Measurements from ENCODE around the gene TOR4A. TPM values are rescaled to one million over a fixed set of nuclear protein-coding genes. Genes with fewer than 3 reads are reported as not detected.
A peak's percentile ranks its signal among the peaks of the same experiment; 100 is the strongest.

The TOR4A gene
- total RNA-seq, 1 donor from 2014 or later = 37.7 TPM

GRCh38 chr9:137267933-137268355 is 9.6 kb upstream of the TOR4A start:
- Mint-ChIP-seq H3K4me3 (ENCODE audit: unreplicated experiment) (no peak overlapping the region), H3K9me3 (ENCODE audit: unreplicated experiment) (no peaks in the 10 kb centered on the region), H3K27ac (ENCODE audit: unreplicated experiment) (no peak overlapping the region), H3K4me1 (ENCODE audit: unreplicated experiment) (no peaks in the 10 kb centered on the region), H3K27me3 (ENCODE audit: unreplicated experiment) (peaks cover 5% of the 10 kb centered on the region), H3K36me3 (ENCODE audit: low read depth, unreplicated experiment) (peaks cover 19% of the 10 kb centered on the region)
- TF ChIP-seq CTCF (IDR thresholded peaks at IDR 0.05; ENCODE audit: unreplicated experiment) = no peak
- DNase-seq (ENCODE audit: low spot score) = no peak

GRCh38 chr9:137268538-137269201 is 8.9 kb upstream of the TOR4A start:
- H3K4me1 Mint-ChIP-seq (ENCODE audit: unreplicated experiment) = no peaks in the 10 kb centered on the region
- peaks cover 23% of the 10 kb centered on the region for H3K36me3 Mint-ChIP-seq (ENCODE audit: low read depth, unreplicated experiment)
- TF ChIP-seq CTCF (IDR thresholded peaks at IDR 0.05; ENCODE audit: unreplicated experiment) = no peak
- H3K27ac Mint-ChIP-seq (ENCODE audit: unreplicated experiment) = peak overlapping the region; percentile 62
- no peaks in the 10 kb centered on the region for H3K9me3 Mint-ChIP-seq (ENCODE audit: unreplicated experiment)
- H3K27me3 Mint-ChIP-seq (ENCODE audit: unreplicated experiment) = peaks cover 5% of the 10 kb centered on the region
- H3K4me3 Mint-ChIP-seq (ENCODE audit: unreplicated experiment) = no peak overlapping the region
- DNase-seq (ENCODE audit: low spot score) = no peak

- peaks cover 24% of the 10 kb centered on the region for H3K36me3 Mint-ChIP-seq (ENCODE audit: low read depth, unreplicated experiment)
- peaks cover under 1% of the 10 kb centered on the region for H3K4me1 Mint-ChIP-seq (ENCODE audit: unreplicated experiment)
- H3K9me3 Mint-ChIP-seq (ENCODE audit: unreplicated experiment) = no peaks in the 10 kb centered on the region
- no peak for TF ChIP-seq CTCF (IDR thresholded peaks at IDR 0.05; ENCODE audit: unreplicated experiment)
- DNase-seq (ENCODE audit: low spot score) = no peak
- peak overlapping the region; percentile 21 for H3K4me3 Mint-ChIP-seq (ENCODE audit: unreplicated experiment)
- peaks cover 5% of the 10 kb centered on the region for H3K27me3 Mint-ChIP-seq (ENCODE audit: unreplicated experiment)
- peak overlapping the region; percentile 62 for H3K27ac Mint-ChIP-seq (ENCODE audit: unreplicated experiment)
Observed at GRCh38 chr9:137269231-137269772, 8.2 kb upstream of the TOR4A start.

GRCh38 chr9:137270929-137271695 is 6.4 kb upstream of the TOR4A start:
- no peak for DNase-seq (ENCODE audit: low spot score)
- H3K27me3 Mint-ChIP-seq (ENCODE audit: unreplicated experiment) = peaks cover 10% of the 10 kb centered on the region
- TF ChIP-seq CTCF (IDR thresholded peaks at IDR 0.05; ENCODE audit: unreplicated experiment) = no peak
- no peaks in the 10 kb centered on the region for H3K9me3 Mint-ChIP-seq (ENCODE audit: unreplicated experiment)
- H3K27ac Mint-ChIP-seq (ENCODE audit: unreplicated experiment) = no peak overlapping the region
- H3K36me3 Mint-ChIP-seq (ENCODE audit: low read depth, unreplicated experiment) = peaks cover 24% of the 10 kb centered on the region
- H3K4me1 Mint-ChIP-seq (ENCODE audit: unreplicated experiment) = peaks cover 14% of the 10 kb centered on the region
- H3K4me3 Mint-ChIP-seq (ENCODE audit: unreplicated experiment) = peak overlapping the region; percentile 56

- peaks cover 16% of the 10 kb centered on the region for H3K4me1 Mint-ChIP-seq (ENCODE audit: unreplicated experiment)
- no peak for DNase-seq (ENCODE audit: low spot score)
Observed at GRCh38 chr9:137271696-137272076, 5.8 kb upstream of the TOR4A start.

More at GRCh38 chr9:137271696-137272076, 5.8 kb upstream of the TOR4A start:
- Mint-ChIP-seq H3K9me3 (ENCODE audit: unreplicated experiment) (no peaks in the 10 kb centered on the region), H3K27ac (ENCODE audit: unreplicated experiment) (no peak overlapping the region), H3K4me3 (ENCODE audit: unreplicated experiment) (peak overlapping the region; percentile 56), H3K27me3 (ENCODE audit: unreplicated experiment) (peaks cover 10% of the 10 kb centered on the region), H3K36me3 (ENCODE audit: low read depth, unreplicated experiment) (peaks cover 24% of the 10 kb centered on the region)
- no peak for TF ChIP-seq CTCF (IDR thresholded peaks at IDR 0.05; ENCODE audit: unreplicated experiment)
